D721Med (cell line): ENCODE results near the gene ARPP21.

Experiments used
- DNase-seq: peaks from one replicate; pipeline ENCODE4 v3.0.0; 2011; ENCODE audit warnings: low spot score; ENCODE audit not compliant: insufficient read length
- FAIRE-seq: peaks from 2 replicates; lab custom pipeline; 2011; peaks lifted over from hg19 to GRCh38; lab: Jason Lieb, UNC
- TF ChIP-seq, protein P1 (sequence below): IDR thresholded peaks from 2 replicates; pipeline ENCODE4 v1.5.1; 2012; ENCODE audit warnings: mild to moderate bottlenecking, control low read depth; ENCODE audit not compliant: insufficient read depth; ENCODE audit errors: missing control alignments

The ARPP21 gene

DNA sequence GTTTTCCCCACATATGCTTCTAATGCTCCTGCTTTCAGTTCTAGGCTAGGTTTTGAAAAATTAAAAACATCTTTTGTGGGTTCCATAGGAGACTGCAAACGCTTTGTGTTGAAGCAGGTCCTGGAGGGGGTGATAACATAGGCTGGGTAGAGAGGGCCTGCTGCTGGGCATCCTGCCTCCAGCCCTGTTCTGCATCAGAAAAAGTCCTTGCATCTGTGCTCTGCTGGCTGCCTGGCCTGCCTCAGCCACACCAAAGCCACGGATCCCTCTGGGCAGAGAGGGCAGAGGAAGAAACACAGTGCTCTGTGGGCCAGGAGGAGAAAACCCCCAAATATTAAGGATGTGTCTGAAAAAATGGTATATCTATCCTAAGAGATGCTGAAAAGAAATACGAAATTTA is 3.9 kb upstream of the ARPP21 start:
- TF ChIP-seq, protein P1, sequence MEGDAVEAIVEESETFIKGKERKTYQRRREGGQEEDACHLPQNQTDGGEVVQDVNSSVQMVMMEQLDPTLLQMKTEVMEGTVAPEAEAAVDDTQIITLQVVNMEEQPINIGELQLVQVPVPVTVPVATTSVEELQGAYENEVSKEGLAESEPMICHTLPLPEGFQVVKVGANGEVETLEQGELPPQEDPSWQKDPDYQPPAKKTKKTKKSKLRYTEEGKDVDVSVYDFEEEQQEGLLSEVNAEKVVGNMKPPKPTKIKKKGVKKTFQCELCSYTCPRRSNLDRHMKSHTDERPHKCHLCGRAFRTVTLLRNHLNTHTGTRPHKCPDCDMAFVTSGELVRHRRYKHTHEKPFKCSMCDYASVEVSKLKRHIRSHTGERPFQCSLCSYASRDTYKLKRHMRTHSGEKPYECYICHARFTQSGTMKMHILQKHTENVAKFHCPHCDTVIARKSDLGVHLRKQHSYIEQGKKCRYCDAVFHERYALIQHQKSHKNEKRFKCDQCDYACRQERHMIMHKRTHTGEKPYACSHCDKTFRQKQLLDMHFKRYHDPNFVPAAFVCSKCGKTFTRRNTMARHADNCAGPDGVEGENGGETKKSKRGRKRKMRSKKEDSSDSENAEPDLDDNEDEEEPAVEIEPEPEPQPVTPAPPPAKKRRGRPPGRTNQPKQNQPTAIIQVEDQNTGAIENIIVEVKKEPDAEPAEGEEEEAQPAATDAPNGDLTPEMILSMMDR = no peak
- FAIRE-seq = no peak
- no peak for DNase-seq

DNA sequence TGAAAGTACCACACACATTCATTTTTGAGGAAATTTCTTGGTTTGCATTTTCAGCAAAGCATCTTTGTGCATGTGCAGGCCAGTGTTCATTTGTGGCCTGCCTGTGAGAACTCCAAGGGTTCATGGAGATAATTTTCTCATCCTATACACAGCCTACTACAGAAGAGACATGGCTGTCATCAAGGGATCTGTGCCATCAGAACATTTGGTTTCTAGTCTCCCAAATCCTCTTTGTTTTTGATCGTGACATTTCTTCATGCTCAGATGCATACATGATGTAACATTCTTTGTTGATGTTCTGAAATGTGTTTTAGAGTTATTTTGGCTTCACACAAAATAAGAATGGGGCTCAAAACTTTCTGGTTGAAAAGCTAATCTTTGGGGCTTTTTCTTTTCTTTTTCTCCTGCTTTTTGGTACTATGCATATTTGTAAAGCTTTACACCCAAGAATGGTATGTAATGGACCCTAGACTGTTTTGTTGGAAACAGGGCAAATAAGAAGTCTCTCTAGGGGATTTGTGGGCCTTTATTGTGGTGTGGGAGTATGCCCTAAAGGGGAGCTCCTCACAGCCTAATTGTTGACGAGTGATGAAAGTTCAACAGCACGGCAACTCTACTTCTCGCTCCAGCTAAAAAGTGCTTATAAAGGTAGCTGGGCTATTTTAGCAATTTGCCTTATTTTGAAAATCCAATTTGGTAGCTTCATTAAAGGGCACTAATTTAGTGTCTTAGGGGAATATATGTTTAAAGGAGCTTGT is 3.2 kb upstream of the ARPP21 start:
- FAIRE-seq (no peak), DNase-seq (no peak)
- TF ChIP-seq, protein P1 = no peak

DNA sequence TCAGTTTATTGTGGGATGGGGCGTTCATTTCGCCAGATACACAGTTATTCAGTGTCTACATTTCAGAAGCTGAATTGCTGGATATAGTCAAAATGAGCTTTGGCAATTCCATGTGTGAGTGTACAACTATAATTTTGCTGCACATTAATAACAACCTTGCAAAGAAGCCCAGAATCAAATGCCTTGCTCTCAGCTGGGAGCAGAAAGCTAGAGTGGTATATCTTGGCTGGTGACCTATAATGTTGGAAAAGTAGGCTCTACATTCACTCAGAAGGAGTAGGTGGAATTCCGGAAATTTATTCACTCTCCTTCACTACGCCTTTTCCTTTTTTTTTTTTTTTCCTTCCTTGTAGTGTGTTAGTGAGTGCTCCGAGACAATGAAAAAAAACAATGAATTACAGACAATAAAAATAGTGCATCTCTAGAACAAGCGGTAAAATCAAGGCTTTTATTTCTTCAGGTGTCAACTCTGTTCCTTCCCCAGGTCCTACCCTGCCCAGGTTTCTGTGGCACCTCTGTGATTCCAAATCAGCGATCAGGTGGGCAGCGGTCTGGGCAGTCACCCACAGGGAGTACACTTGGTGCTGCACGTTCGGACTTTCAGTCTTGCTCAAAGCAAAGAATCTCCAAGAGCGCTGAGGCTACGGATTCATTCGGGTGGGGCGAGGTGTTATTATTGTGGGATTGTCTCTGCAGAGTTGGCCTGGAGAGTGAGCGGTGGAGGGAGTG is 910 bp upstream of the ARPP21 start:
- TF ChIP-seq, protein P1 = no peak
- FAIRE-seq = no peak

DNA sequence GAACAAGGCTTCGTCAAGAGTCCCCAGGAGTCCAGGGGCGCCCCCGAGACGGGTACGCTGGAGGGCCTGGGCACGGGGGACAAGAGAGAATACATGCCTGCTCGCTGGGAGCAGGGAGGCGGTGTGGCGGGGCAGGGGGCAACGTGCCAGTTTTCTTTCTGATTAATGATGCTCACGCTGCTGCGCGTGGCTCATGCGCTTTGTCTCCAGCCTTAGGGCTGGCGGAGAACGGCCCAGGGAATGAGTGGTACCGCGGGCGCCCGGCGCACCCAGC is 408 bp upstream of the ARPP21 start:
- FAIRE-seq (no peak), DNase-seq (no peak)
- TF ChIP-seq, protein P1 = no peak

More for the DNA sequence above, 910 bp upstream of the ARPP21 start:
- no peak for DNase-seq

DNA sequence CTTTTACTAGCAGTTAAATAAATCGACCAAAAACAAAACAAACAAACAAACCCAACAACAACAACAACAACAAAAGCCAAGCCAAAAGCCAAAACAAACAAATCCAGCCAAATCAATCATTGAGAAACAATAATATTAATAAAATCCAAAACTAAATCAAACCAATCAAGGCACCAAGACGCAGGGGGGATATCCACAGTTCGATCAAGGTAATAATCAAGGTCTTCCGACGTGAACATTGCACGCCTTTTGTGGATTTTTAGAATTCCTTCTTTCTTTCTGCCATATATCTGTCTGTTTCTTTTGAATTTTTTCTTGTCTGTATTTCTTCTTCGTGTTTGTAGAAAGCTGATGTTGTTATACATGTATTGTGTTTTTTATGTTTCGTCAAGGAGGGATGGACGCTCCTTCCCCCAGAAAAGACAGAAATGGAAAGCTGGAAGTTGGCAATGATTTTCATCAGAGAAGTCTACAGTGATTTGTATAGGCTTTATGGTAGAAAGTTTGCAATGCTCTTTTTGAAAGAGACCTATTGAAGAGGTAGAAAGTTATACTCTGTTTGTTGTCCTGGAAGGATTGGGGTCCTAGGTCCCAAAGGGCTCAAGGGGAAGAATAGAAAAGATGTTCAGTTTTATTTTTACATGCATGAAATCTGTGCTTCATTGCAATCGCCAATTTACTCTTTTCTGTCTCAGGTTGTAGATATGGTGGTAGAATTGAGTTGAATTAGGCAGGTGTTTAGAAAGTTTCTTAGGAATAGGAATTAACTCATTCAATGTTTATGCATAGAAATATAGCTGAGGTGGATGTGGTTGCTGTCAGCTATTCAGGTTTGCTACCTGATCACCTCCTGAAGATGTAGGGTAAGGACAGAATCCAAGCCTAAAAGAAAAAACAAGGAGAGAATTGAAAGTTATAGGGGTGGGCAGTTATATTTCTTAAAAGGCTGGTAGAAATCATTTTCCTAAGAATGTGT is 1.2 kb downstream of the ARPP21 start:
- TF ChIP-seq, protein P1 = no peak
- FAIRE-seq = no peak
- DNase-seq = no peak

DNA sequence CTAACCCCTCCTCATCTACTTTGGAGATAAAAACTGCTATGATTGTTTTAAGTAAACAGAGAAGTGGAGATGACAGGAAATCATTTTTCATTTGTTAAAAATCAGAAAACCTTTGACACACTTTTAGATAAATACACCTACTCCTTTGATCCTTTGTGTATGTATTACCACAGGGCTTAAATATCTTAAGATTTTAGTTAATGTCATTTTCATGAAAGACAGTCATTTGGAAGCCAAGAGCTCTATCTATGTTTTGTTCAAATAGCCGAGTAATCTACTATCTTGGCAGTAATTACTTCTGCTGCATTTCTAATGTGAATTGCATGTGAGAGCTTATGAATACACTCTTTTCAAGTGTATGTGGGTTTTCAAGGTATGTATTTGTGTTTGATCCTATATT is 2.0 kb downstream of the ARPP21 start:
- FAIRE-seq = no peak
- no peak for DNase-seq
- TF ChIP-seq, protein P1 = no peak
